ENCODE measurements around the gene FAM241A.
A peak's percentile ranks its signal among the peaks of the same experiment; 100 is the strongest.

The FAM241A gene

DNA sequence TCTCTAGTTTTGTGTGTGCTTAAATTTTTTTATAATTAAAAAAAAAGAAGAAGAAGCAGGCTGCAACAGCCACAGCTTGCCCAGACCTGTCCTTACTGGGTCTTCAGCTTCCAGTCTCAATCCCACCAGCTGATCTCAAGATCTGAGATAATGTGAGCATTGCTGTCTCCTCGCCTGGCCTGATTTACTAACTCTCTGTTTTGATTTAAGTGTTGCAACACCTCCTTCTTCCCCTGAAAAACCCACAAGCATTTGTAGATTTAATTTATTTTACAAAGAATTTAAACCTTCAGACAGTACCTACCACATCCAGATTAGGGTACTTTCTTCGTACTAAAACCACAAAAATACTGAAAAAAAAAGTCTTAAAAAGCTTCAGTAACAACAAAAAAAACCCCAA is 38.0 kb downstream of the FAM241A start:
- H3K4me3 ChIP-seq (ENCODE audit: low read length) = no peak overlapping the region

DNA sequence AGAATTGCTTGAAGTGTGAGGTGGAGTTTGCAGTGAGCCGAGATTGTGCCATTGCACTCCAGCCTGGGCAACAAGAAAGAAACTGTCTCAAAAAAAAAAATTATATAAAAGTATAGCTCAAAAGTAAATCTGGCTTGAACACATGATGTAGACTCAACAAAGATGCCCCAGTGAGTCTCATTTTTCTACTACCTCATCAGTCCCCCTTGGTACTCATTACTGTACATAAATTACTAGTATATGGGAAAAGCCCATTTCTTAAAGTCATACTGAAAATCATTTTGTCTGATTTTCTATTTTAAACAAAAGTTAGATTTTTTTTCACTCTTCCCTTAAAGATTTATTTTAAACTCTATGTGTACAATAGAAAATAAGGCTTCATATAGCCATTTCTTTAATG is 39.2 kb downstream of the FAM241A start:
- no peak for DNase-seq (ENCODE audit: low read depth)
- TF ChIP-seq, protein P1, sequence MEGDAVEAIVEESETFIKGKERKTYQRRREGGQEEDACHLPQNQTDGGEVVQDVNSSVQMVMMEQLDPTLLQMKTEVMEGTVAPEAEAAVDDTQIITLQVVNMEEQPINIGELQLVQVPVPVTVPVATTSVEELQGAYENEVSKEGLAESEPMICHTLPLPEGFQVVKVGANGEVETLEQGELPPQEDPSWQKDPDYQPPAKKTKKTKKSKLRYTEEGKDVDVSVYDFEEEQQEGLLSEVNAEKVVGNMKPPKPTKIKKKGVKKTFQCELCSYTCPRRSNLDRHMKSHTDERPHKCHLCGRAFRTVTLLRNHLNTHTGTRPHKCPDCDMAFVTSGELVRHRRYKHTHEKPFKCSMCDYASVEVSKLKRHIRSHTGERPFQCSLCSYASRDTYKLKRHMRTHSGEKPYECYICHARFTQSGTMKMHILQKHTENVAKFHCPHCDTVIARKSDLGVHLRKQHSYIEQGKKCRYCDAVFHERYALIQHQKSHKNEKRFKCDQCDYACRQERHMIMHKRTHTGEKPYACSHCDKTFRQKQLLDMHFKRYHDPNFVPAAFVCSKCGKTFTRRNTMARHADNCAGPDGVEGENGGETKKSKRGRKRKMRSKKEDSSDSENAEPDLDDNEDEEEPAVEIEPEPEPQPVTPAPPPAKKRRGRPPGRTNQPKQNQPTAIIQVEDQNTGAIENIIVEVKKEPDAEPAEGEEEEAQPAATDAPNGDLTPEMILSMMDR (IDR thresholded peaks at IDR 0.05; ENCODE audit: insufficient read depth, low read depth, low read length, missing control alignments) = no peak
- H3K4me3 ChIP-seq (ENCODE audit: low read length) = no peak overlapping the region

More for the DNA sequence above, 38.0 kb downstream of the FAM241A start:
- DNase-seq (ENCODE audit: low read depth) = peak; percentile 52
- TF ChIP-seq, protein P1 (IDR thresholded peaks at IDR 0.05; ENCODE audit: insufficient read depth, low read depth, low read length, missing control alignments) = no peak

DNA sequence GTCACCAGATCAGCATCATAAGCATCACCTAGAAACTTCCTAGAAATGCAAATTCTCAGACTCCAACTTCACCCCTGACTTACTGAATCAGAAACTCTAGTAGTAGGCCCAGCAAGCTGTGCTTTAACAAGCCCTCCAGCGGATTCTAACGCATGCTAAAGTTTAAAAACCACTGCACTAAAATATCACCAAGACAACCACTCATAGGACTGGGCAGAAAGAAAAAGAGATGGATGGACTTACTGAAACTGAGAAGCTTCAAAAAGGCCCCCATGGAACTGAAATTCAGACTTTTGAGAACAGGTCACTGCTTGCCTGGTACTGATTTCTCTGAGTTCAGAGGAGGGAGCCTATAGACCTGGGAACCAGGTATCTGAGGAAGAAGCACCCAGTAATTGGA is 40.1 kb downstream of the FAM241A start:
- no peak for DNase-seq (ENCODE audit: low read depth)
- H3K4me3 ChIP-seq (ENCODE audit: low read length) = no peak overlapping the region
- TF ChIP-seq, protein P1 (IDR thresholded peaks at IDR 0.05; ENCODE audit: insufficient read depth, low read depth, low read length, missing control alignments) = no peak

DNA sequence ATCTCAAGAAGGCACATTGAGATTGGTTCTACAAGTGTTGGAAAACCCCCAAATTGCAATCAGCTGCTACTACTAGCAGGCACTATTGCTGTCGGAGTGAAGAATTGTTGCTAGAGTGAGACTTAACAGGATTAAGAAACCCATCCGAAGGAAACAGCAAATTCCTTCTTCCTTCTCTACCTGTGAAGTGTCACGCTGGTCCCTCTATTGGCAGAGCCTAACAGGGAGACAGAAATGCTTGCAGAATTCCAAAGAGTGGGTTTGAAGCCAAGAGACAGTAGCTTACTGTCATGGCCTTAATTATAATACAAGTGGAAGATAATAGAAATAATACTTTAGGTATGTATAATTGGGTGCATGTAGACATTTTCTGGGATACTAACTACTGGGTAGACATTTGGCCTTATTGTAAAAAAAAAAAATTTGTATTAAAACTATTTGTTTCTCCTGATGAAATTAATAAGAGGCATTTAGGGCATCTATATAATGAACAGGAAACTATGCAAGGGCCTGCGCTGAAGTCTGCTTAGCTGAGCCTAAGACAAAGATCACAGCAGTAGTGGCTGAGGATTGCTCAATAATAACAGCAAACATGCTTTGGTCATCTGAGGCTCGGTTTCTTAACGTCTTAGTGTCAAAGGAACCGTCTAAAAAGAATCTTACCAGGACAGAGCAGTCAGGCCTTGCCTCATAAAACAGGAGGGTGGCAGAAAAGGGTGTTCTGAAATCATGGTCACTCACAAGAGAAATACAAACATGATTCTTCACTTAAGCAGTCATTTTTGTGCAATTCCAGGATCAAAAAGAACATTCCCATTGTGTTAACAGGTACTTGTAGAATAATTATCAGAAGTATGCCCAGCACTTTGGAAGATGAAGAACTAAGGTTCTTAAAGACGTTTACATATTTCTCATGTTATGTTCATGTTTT is 40.8 kb downstream of the FAM241A start:
- TF ChIP-seq, protein P1 (IDR thresholded peaks at IDR 0.05; ENCODE audit: insufficient read depth, low read depth, low read length, missing control alignments) = no peak
- peak; percentile 21 for DNase-seq (ENCODE audit: low read depth)
- H3K4me3 ChIP-seq (ENCODE audit: low read length) = no peak overlapping the region

DNA sequence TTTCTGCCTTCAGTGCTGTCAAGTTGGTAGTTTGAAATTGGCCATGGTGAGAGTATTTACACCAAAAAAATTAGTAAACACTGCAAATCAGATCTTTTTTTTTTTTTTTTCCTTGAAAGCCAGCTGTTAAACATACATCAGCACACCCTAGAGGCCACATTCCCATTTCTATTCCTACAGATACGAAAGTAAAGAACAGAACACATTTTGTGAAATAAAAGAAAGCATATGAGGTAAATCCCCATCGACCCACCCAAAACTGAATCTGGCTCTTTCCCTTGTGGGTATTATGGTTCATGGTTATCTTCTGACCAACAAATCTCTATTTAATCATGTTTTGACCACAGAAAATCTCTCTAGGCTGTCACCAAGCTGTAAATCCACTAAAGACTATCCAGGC is 44.5 kb downstream of the FAM241A start:
- no peak overlapping the region for H3K4me3 ChIP-seq (ENCODE audit: low read length)
- DNase-seq (ENCODE audit: low read depth) = peak; percentile 11
- TF ChIP-seq, protein P1 (IDR thresholded peaks at IDR 0.05; ENCODE audit: insufficient read depth, low read depth, low read length, missing control alignments) = peak; percentile 27

DNA sequence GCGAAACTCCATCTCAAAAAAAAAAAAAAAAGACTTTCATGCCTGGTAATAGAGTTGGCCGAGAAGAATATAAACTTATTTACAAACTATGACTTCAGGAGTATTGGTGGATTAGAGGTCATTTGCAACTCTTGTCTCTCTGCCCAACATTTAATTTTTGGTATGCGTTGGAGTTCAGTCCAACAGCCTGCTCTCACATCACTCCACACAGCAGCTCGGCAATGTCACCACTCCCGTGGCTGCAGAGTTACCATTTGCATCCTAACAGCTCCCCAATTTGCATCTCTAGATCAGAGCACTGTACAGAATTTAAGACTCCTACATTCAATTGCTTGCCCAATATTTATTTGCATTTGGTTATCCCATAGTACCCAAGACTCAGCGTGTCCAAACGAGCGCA is 45.4 kb downstream of the FAM241A start:
- TF ChIP-seq, protein P1 (IDR thresholded peaks at IDR 0.05; ENCODE audit: insufficient read depth, low read depth, low read length, missing control alignments) = no peak
- no peak overlapping the region for H3K4me3 ChIP-seq (ENCODE audit: low read length)
- no peak for DNase-seq (ENCODE audit: low read depth)

Measured in epithelial cell of esophagus (primary cell).